HL-60/S4 treated with retinoic acid at 250 ng/mL for 4 days and 3 days (cell line): ENCODE results near the gene MYO18B.

ENCODE experiments used
- in situ Hi-C: fragments of 300-500 bp; cut with MboI; formaldehyde crosslinking; loops from 2 replicates; pipeline ENCODE4 v1.7.0; 2022; ENCODE audit warnings: low sequenced_read_pairs

Gene MYO18B

GRCh38 chr22:25711491-25711890 is 30.5 kb upstream of the MYO18B start:
- in situ Hi-C loops, result no loop called here

- in situ Hi-C loops, result no loop called here
These were observed 29.2 kb upstream of the MYO18B start for GRCh38 chr22:25712661-25713400.

- in situ Hi-C loops, result no loop called here
These were observed 27.9 kb upstream of the MYO18B start for GRCh38 chr22:25714070-25714469.

- in situ Hi-C loops, result no loop called here
These were observed 27.2 kb upstream of the MYO18B start for GRCh38 chr22:25714739-25715138.

GRCh38 chr22:25716637-25717036 is 25.4 kb upstream of the MYO18B start:
- in situ Hi-C loops, result no loop called here

GRCh38 chr22:25718135-25718840 is 23.7 kb upstream of the MYO18B start:
- in situ Hi-C loops, result no loop called here

GRCh38 chr22:25722223-25722622 is 19.8 kb upstream of the MYO18B start:
- in situ Hi-C loops, result no loop called here

- in situ Hi-C loops, result no loop called here
These were observed 19.4 kb upstream of the MYO18B start for GRCh38 chr22:25722626-25723025.

GRCh38 chr22:25726241-25726640 is 15.7 kb upstream of the MYO18B start:
- in situ Hi-C loops, result no loop called here

- in situ Hi-C loops, result no loop called here
These were observed 13.9 kb upstream of the MYO18B start for GRCh38 chr22:25728071-25728470.

- in situ Hi-C loops, result no loop called here
These were observed 12.7 kb upstream of the MYO18B start for GRCh38 chr22:25729016-25729995.

- in situ Hi-C loops, result no loop called here
These were observed 6.3 kb upstream of the MYO18B start for GRCh38 chr22:25735650-25736049.

GRCh38 chr22:25736378-25737011 is 5.5 kb upstream of the MYO18B start:
- in situ Hi-C loops, result no loop called here

- in situ Hi-C loops, result no loop called here
These were observed 2.2 kb upstream of the MYO18B start for GRCh38 chr22:25739659-25740344.

- in situ Hi-C loops, result no loop called here
These were observed 1.1 kb downstream of the MYO18B start for GRCh38 chr22:25742918-25743708.

GRCh38 chr22:25744694-25745093 is 2.7 kb downstream of the MYO18B start:
- in situ Hi-C loops, result no loop called here

GRCh38 chr22:25745341-25746011 is 3.5 kb downstream of the MYO18B start:
- in situ Hi-C loops, result no loop called here

- in situ Hi-C loops, result no loop called here
These were observed 4.0 kb downstream of the MYO18B start for GRCh38 chr22:25746012-25746373.
